Measurements from ENCODE around the gene DGUOK.

GRCh38 chr2:73976803-73977202, 50.1 kb downstream of the DGUOK start:
- TF ChIP-seq CTCF (IDR thresholded peaks at IDR 0.05; ENCODE audit: poor library complexity, severe bottlenecking) (no peak), EZH2 (IDR thresholded peaks at IDR 0.05; ENCODE audit: borderline replicate concordance, insufficient read depth, low read length, poor library complexity, severe bottlenecking) (no peak), SMC3 (conservative IDR thresholded peaks at IDR 0.05; ENCODE audit: poor library complexity) (no peak), EP300 (conservative IDR thresholded peaks at IDR 0.05; ENCODE audit: poor library complexity, severe bottlenecking) (no peak), TAF1 (IDR thresholded peaks at IDR 0.05; ENCODE audit: low read depth) (no peak)

Data from neural cell (in vitro differentiated cells).